ENCODE measurements around the gene KLHL33.
A peak's percentile ranks its signal among the peaks of the same experiment; 100 is the strongest.
"Not testable (repeated sequence)": the region's sequence is repeated elsewhere in the genome, so short reads cannot be mapped to it uniquely, and the experiment has no call there.

KLHL33 gene

GRCh38 chr14:20460458-20461224 lies 24.7 kb upstream of the KLHL33 start:
- H3K4me3 ChIP-seq (ENCODE audit: low read depth, low read length): peak overlapping the region; percentile 92
- in situ Hi-C loops (cut with HindIII; ENCODE audit: low sequenced_read_pairs): no loop called here
- no peak for DNase-seq (ENCODE audit: low read depth, low spot score)
- TF ChIP-seq, protein P1, sequence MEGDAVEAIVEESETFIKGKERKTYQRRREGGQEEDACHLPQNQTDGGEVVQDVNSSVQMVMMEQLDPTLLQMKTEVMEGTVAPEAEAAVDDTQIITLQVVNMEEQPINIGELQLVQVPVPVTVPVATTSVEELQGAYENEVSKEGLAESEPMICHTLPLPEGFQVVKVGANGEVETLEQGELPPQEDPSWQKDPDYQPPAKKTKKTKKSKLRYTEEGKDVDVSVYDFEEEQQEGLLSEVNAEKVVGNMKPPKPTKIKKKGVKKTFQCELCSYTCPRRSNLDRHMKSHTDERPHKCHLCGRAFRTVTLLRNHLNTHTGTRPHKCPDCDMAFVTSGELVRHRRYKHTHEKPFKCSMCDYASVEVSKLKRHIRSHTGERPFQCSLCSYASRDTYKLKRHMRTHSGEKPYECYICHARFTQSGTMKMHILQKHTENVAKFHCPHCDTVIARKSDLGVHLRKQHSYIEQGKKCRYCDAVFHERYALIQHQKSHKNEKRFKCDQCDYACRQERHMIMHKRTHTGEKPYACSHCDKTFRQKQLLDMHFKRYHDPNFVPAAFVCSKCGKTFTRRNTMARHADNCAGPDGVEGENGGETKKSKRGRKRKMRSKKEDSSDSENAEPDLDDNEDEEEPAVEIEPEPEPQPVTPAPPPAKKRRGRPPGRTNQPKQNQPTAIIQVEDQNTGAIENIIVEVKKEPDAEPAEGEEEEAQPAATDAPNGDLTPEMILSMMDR (IDR thresholded peaks at IDR 0.05; ENCODE audit: low read depth, low read length): no peak

- in situ Hi-C loops (cut with HindIII; ENCODE audit: low sequenced_read_pairs): no loop called here
- no peak for DNase-seq (ENCODE audit: low read depth, low spot score)
- TF ChIP-seq, protein P1 (IDR thresholded peaks at IDR 0.05; ENCODE audit: low read depth, low read length): no peak
- no peak overlapping the region for H3K4me3 ChIP-seq (ENCODE audit: low read depth, low read length)
Observed at GRCh38 chr14:20458031-20458789, 22.2 kb upstream of the KLHL33 start.

DNA sequence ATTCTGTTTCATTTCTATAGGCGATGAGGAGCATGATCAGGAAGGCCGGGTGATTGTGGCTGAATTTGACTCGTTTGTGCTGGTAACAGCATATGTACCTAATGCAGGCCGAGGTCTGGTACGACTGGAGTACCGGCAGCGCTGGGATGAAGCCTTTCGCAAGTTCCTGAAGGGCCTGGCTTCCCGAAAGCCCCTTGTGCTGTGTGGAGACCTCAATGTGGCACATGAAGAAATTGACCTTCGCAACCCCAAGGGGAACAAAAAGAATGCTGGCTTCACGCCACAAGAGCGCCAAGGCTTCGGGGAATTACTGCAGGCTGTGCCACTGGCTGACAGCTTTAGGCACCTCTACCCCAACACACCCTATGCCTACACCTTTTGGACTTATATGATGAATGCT lies 21.0 kb upstream of the KLHL33 start:
- H3K4me3 ChIP-seq (ENCODE audit: low read depth, low read length): no peak overlapping the region
- TF ChIP-seq, protein P1 (IDR thresholded peaks at IDR 0.05; ENCODE audit: low read depth, low read length): no peak
- no peak for DNase-seq (ENCODE audit: low read depth, low spot score)
- in situ Hi-C loops (cut with HindIII; ENCODE audit: low sequenced_read_pairs): no loop called here

DNA sequence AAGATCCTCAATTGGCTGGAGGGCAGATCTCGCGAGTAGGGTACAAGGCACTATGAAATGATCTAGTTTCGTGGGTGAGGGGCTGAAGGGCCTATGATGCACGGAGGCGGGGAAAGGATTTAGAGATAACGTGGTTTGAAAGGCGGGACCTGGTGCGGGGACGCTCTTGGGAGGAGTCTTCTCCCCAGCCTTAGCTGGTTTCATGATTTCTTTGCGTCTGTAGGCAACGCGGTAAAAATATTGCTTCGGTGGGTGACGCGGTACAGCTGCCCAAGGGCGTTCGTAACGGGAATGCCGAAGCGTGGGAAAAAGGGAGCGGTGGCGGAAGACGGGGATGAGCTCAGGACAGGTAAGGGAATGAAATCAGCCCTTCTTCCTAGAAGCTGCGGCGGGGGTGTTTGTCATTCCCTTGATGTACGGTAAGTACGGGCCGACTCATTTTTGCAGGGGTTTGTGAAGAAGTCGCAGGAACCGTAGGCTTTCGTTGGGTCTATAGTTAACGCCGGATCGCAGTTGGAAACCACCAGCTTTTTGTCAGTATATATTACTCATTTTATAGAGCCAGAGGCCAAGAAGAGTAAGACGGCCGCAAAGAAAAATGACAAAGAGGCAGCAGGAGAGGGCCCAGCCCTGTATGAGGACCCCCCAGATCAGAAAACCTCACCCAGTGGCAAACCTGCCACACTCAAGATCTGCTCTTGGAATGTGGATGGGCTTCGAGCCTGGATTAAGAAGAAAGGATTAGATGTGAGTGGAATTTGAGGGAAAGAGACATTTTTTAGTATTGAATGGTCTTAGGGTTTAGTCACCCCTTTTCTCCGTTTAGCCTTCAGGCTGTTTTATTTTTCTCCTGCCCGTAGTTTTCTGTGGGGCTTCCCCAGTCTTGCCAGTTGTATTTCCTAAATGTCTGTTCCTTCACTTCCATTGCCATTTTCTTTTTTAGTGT lies 19.7 kb upstream of the KLHL33 start:
- peak overlapping the region; percentile 95 for H3K4me3 ChIP-seq (ENCODE audit: low read depth, low read length)
- DNase-seq (ENCODE audit: low read depth, low spot score): no peak
- TF ChIP-seq, protein P1 (IDR thresholded peaks at IDR 0.05; ENCODE audit: low read depth, low read length): no peak
- in situ Hi-C loops (cut with HindIII; ENCODE audit: low sequenced_read_pairs): no loop called here

DNA sequence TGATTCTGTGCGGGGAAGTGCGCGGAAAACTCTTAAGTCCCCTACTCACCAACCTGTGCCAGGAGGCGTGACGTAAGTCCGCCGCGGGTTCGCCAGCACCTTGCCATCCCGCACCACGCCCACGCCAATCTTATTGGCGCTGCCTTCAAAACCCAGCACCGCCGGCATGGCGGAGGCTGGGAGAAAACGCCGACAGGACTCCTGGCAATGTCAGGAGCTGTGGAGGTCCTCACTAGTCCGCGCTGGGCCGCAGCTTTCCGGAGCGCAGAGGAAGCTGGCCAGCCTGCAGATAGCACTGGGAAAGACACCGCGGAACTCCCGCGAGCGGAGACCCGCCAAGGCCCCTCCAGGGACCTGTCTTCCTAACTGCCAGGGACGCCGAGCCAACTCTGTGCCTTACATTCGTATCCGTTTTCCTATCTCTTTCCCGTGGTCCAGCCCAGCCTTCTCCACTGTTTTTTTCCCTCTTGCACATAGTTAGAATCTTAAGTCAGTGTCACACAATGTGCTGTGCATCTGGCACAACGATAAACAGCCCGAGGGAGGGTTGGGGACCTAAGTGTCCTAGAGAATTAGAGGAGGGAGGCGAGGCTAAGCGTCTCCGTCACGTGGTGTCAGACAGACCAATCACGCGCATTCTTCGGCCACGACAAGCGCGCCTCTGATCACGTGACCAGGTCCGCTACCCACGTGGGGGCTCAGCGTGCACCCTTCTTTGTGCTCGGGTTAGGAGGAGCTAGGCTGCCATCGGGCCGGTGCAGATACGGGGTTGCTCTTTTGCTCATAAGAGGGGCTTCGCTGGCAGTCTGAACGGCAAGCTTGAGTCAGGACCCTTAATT lies 18.8 kb upstream of the KLHL33 start, which contains the start of the genes APEX1 and OSGEP:
Gene APEX1, plus strand, starts transcription at position 711 of the 839 bp plus-strand sequence. CDS start 420 bp downstream, outside the sequence.
Gene OSGEP, minus strand, starts transcription at position 297 of the 839 bp plus-strand sequence. Its CDS starts 129 bp downstream, at position 168.
- H3K4me3 ChIP-seq (ENCODE audit: low read depth, low read length): peak within 1 kb of the TSS; percentile 95
- DNase-seq (ENCODE audit: low read depth, low spot score): peak; percentile 99
- TF ChIP-seq, protein P1 (IDR thresholded peaks at IDR 0.05; ENCODE audit: low read depth, low read length): no peak
- in situ Hi-C loops (cut with HindIII; ENCODE audit: low sequenced_read_pairs): no loop called here

DNA sequence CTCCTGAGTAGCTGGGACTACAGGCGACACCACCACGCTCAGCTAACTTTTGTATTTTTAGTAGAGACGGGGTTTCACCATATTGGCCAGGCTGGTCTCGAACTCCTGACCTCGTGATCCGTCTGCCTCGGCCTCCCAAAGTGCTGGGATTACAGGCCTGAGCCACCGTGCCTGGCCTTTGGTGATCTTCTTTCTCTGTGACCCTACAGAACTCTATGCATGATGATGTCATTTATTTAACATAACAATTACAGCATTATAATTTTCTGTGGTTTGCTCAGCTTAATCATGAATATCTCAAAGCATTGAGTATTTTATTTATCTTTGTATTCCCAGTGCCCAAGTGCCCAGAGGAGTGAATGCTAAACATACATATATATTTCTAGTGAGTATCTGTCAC lies 16.9 kb upstream of the KLHL33 start:
- in situ Hi-C loops (cut with HindIII; ENCODE audit: low sequenced_read_pairs); H3K4me3 ChIP-seq (ENCODE audit: low read depth, low read length); DNase-seq (ENCODE audit: low read depth, low spot score): not testable (repeated sequence)
